Measurements from ENCODE around the gene MAGEA1.

DNA sequence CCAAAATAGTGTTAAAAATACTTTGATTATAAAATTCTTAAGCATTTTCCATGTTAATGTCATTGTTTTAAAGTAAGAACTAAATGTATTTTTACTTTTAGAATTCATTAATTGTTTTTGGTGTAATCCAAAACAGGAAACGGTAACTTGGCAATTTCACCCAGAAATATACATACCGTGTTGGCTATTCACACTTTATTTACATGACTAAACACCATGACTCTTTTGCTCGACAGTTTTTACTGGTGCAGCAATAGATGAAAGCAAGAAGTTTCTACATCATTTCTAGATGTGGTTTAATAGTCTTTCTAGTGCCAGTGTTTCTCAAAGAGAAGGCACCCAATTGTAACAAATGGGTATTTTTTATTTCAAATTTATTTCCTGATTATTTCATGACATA lies 25.6 kb upstream of the MAGEA1 start:
- TF ChIP-seq, protein P1, sequence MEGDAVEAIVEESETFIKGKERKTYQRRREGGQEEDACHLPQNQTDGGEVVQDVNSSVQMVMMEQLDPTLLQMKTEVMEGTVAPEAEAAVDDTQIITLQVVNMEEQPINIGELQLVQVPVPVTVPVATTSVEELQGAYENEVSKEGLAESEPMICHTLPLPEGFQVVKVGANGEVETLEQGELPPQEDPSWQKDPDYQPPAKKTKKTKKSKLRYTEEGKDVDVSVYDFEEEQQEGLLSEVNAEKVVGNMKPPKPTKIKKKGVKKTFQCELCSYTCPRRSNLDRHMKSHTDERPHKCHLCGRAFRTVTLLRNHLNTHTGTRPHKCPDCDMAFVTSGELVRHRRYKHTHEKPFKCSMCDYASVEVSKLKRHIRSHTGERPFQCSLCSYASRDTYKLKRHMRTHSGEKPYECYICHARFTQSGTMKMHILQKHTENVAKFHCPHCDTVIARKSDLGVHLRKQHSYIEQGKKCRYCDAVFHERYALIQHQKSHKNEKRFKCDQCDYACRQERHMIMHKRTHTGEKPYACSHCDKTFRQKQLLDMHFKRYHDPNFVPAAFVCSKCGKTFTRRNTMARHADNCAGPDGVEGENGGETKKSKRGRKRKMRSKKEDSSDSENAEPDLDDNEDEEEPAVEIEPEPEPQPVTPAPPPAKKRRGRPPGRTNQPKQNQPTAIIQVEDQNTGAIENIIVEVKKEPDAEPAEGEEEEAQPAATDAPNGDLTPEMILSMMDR (IDR thresholded peaks at IDR 0.05): no peak
- no peak for TF ChIP-seq POLR2A (IDR thresholded peaks at IDR 0.05)
